Activated naive CD8-positive, alpha-beta T cell treated with anti-CD3 and anti-CD28 coated beads, Interleukin-2, amount 50 U/mL, for 16 hours (primary cell): Measurements from ENCODE around the gene SSH2.

Experiments
- DNase-seq: peaks from one replicate; pipeline ENCODE4 v3.0.0-alpha.2; 2020; ENCODE audit warnings: low read depth, low spot score

Gene SSH2

GRCh38 chr17:29778956-29779811 lies 150.8 kb downstream of the SSH2 start:
- peak; percentile 71 for DNase-seq

GRCh38 chr17:29777663-29778062 lies 152.4 kb downstream of the SSH2 start:
- DNase-seq, result no peak

GRCh38 chr17:29776026-29776425 lies 154.0 kb downstream of the SSH2 start:
- no peak for DNase-seq

GRCh38 chr17:29772981-29773380 lies 157.0 kb downstream of the SSH2 start:
- no peak for DNase-seq

- no peak for DNase-seq
These were observed 158.5 kb downstream of the SSH2 start for GRCh38 chr17:29771546-29771945.

- no peak for DNase-seq
These were observed 160.8 kb downstream of the SSH2 start for GRCh38 chr17:29769225-29769624.

GRCh38 chr17:29766796-29767327 lies 163.2 kb downstream of the SSH2 start:
- DNase-seq, result no peak

GRCh38 chr17:29764748-29765147 lies 165.3 kb downstream of the SSH2 start:
- DNase-seq, result no peak

- no peak for DNase-seq
These were observed 165.8 kb downstream of the SSH2 start for GRCh38 chr17:29764217-29764616.

GRCh38 chr17:29763273-29763672 lies 166.8 kb downstream of the SSH2 start:
- DNase-seq, result no peak

- peak; percentile 81 for DNase-seq
These were observed 168.8 kb downstream of the SSH2 start for GRCh38 chr17:29761040-29761761.

- peak; percentile 35 for DNase-seq
These were observed 169.6 kb downstream of the SSH2 start for GRCh38 chr17:29760279-29761039.

GRCh38 chr17:29758255-29758654 lies 171.8 kb downstream of the SSH2 start:
- no peak for DNase-seq

- no peak for DNase-seq
These were observed 172.2 kb downstream of the SSH2 start for GRCh38 chr17:29757788-29758187.

GRCh38 chr17:29753845-29754439 lies 176.1 kb downstream of the SSH2 start:
- DNase-seq, result no peak

- no peak for DNase-seq
These were observed 180.8 kb downstream of the SSH2 start for GRCh38 chr17:29749045-29749825.

GRCh38 chr17:29748400-29748799 lies 181.6 kb downstream of the SSH2 start:
- DNase-seq, result no peak

GRCh38 chr17:29747660-29748059 lies 182.4 kb downstream of the SSH2 start:
- no peak for DNase-seq

GRCh38 chr17:29746669-29747068 lies 183.4 kb downstream of the SSH2 start:
- DNase-seq, result no peak

- DNase-seq, result no peak
These were observed 185.9 kb downstream of the SSH2 start for GRCh38 chr17:29744121-29744520.

- DNase-seq, result no peak
These were observed 187.9 kb downstream of the SSH2 start for GRCh38 chr17:29742210-29742513.
